ENCODE measurements around the gene GRIK1.

The GRIK1 gene

DNA sequence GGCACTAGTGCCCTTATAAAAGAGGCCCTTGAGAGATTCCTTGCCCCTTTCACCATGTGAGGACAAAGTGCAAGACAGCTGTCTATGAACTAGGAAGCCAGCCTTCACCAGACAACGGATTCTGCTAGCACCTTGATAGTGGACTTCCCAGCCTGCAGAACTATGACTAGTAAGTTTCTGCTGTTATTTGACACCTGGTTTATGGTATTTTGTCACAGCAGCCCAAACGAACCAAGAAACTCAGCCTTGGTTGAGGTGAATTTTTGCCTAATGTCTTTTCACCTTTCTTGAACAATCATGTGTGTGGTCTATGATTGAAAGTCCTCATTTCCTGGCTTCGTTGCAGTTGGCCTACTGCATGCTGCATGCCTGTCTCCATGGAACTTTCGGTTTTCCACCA is 302.2 kb downstream of the GRIK1 start:
- TF ChIP-seq FOXP2 (optimal IDR thresholded peaks at IDR 0.05; ENCODE audit: control extremely low read depth, extremely low read length, insufficient read depth): no peak
- no peak for TF ChIP-seq POLR2AphosphoS5 (IDR thresholded peaks at IDR 0.05; ENCODE audit: borderline replicate concordance, low read depth, low read length)
- TF ChIP-seq EZH2 (IDR thresholded peaks at IDR 0.05): no peak
- no peak overlapping the region for H3K4me3 ChIP-seq
- no peaks in the 10 kb centered on the region for H3K36me3 ChIP-seq (ENCODE audit: insufficient read depth, low read length)
- H3K27ac ChIP-seq: no peak overlapping the region
- DNase-seq (ENCODE audit: low read depth, low spot score): no peak
- no peak overlapping the region for H3K9ac ChIP-seq (ENCODE audit: insufficient read length)
- no peaks in the 10 kb centered on the region for H3K9me3 ChIP-seq (ENCODE audit: low read depth, low read length)

DNA sequence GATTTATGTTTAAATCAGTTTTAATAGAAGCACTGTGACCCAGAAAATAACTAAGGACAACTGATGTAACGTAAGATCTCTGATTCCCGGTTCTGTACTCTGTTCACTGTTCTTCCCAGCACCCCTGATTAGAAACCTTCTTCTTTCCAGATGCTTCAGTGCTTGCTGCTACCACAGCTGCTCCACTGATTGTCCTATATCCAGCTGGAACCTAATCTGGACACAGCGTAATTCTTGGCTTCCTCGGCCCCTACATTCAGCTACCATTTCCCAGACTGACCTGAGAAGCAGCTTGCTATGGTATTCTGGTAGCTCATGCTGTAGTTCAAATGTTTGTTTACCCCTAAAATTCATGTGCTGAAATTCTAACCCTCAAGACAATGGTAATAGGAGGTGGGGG is 302.7 kb downstream of the GRIK1 start:
- DNase-seq (ENCODE audit: low read depth, low spot score): no peak
- H3K9ac ChIP-seq (ENCODE audit: insufficient read length): no peak overlapping the region
- H3K4me3 ChIP-seq: no peak overlapping the region
- H3K36me3 ChIP-seq (ENCODE audit: insufficient read depth, low read length): no peaks in the 10 kb centered on the region
- H3K27ac ChIP-seq: no peak overlapping the region
- TF ChIP-seq FOXP2 (optimal IDR thresholded peaks at IDR 0.05; ENCODE audit: control extremely low read depth, extremely low read length, insufficient read depth) (no peak), POLR2AphosphoS5 (IDR thresholded peaks at IDR 0.05; ENCODE audit: borderline replicate concordance, low read depth, low read length) (no peak), EZH2 (IDR thresholded peaks at IDR 0.05) (no peak)
- H3K9me3 ChIP-seq (ENCODE audit: low read depth, low read length): no peaks in the 10 kb centered on the region

DNA sequence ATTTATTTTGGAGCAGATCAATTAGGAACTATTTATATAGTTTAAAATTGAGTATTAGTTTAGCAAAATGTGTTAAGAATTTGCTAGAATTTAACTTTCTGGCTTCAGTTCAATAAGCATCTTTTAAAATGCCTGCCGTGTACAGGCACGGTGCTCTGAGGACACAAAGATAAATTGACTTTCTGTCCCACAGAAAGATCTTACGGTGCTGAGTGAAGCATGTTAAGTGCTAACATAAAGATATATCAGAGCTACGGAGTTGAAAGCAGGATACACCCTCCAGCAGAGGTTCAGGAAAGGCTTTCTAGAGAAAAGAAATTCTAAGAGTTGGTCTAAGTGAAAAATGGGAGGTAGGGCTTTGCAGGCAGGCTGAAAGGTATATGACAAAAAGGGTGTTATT is 305.4 kb downstream of the GRIK1 start:
- Histone ChIP-seq H3K27ac (no peak overlapping the region), H3K9ac (ENCODE audit: insufficient read length) (no peak overlapping the region), H3K36me3 (ENCODE audit: insufficient read depth, low read length) (no peaks in the 10 kb centered on the region), H3K9me3 (ENCODE audit: low read depth, low read length) (no peaks in the 10 kb centered on the region), H3K4me3 (no peak overlapping the region)
- TF ChIP-seq FOXP2 (optimal IDR thresholded peaks at IDR 0.05; ENCODE audit: control extremely low read depth, extremely low read length, insufficient read depth): no peak
- DNase-seq (ENCODE audit: low read depth, low spot score): no peak

DNA sequence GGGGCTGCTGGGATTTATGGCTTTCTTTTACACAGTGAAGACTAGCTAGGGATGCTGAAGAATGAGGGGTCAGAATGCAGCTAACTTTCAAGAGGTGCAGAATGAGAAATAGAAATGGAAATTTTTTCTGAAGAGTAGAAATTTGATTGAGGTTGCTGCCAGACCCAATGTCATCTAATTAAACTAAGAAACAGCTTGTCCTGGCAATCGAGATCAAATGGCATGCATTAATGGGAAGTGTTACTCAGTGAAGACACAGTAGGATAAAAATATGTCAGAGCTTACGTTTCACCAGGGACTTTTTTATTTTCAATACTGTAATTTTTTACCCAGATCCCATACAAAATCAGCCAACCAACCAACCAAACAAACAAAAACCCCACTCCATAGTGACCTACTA is 306.0 kb downstream of the GRIK1 start:
- no peak for DNase-seq (ENCODE audit: low read depth, low spot score)
- Histone ChIP-seq H3K36me3 (ENCODE audit: insufficient read depth, low read length) (no peaks in the 10 kb centered on the region), H3K27ac (no peak overlapping the region)

DNA sequence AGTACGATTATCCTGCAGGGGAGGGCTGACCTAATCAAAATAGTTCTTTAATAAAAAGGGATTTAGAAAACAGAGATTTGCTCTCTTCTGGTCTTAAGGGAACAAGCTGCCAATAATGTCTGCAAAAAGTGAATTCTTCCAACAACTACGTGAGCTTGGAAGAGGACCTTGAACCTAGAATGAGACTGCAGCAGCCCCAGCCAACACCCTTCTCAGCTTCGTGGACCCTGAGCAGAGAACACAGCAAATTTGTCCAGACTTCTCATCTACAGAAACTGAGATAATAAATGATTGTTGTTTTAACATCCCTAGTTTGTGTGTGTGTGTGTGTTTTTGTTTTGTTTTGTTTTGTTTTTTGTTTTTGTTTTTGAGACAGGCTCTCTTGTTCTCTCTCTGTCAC is 309.4 kb downstream of the GRIK1 start:
- no peaks in the 10 kb centered on the region for H3K9me3 ChIP-seq (ENCODE audit: low read depth, low read length)
- no peak overlapping the region for H3K27ac ChIP-seq
- H3K9ac ChIP-seq (ENCODE audit: insufficient read length): no peak overlapping the region
- H3K36me3 ChIP-seq (ENCODE audit: insufficient read depth, low read length): no peaks in the 10 kb centered on the region
- no peak for DNase-seq (ENCODE audit: low read depth, low spot score)
- no peak overlapping the region for H3K4me3 ChIP-seq
- TF ChIP-seq EZH2 (IDR thresholded peaks at IDR 0.05): no peak
- TF ChIP-seq POLR2AphosphoS5 (IDR thresholded peaks at IDR 0.05; ENCODE audit: borderline replicate concordance, low read depth, low read length): no peak
- no peak for TF ChIP-seq FOXP2 (optimal IDR thresholded peaks at IDR 0.05; ENCODE audit: control extremely low read depth, extremely low read length, insufficient read depth)

More for the DNA sequence above, 306.0 kb downstream of the GRIK1 start:
- Histone ChIP-seq H3K9ac (ENCODE audit: insufficient read length) (no peak overlapping the region), H3K4me3 (no peak overlapping the region), H3K9me3 (ENCODE audit: low read depth, low read length) (no peaks in the 10 kb centered on the region)
- TF ChIP-seq POLR2AphosphoS5 (IDR thresholded peaks at IDR 0.05; ENCODE audit: borderline replicate concordance, low read depth, low read length): no peak
- TF ChIP-seq FOXP2 (optimal IDR thresholded peaks at IDR 0.05; ENCODE audit: control extremely low read depth, extremely low read length, insufficient read depth): no peak
- TF ChIP-seq EZH2 (IDR thresholded peaks at IDR 0.05): no peak

DNA sequence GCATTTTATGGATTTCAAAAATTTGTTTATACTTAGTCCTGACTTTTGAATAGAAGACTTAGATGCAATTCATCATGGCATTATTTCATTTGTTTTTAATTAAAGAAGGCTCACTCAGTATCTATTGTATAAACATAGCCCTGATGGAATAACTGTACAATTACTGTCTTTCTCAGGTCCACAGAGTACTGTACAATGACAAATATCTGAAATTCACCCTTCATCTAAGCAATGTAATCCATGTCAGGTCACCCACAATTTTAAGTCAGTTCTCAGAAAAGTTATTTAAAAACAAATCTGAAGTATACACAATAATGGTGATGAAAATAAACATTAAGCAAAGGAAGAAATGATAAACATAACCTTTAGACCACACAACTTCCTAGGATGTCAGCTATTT is 311.9 kb downstream of the GRIK1 start:
- no peak for TF ChIP-seq POLR2AphosphoS5 (IDR thresholded peaks at IDR 0.05; ENCODE audit: borderline replicate concordance, low read depth, low read length)
- TF ChIP-seq FOXP2 (optimal IDR thresholded peaks at IDR 0.05; ENCODE audit: control extremely low read depth, extremely low read length, insufficient read depth): no peak
- TF ChIP-seq EZH2 (IDR thresholded peaks at IDR 0.05): no peak
- H3K36me3 ChIP-seq (ENCODE audit: insufficient read depth, low read length): no peaks in the 10 kb centered on the region
- no peak overlapping the region for H3K4me3 ChIP-seq
- no peak for DNase-seq (ENCODE audit: low read depth, low spot score)
- H3K27ac ChIP-seq: no peak overlapping the region
- no peak overlapping the region for H3K9ac ChIP-seq (ENCODE audit: insufficient read length)
- no peaks in the 10 kb centered on the region for H3K9me3 ChIP-seq (ENCODE audit: low read depth, low read length)

DNA sequence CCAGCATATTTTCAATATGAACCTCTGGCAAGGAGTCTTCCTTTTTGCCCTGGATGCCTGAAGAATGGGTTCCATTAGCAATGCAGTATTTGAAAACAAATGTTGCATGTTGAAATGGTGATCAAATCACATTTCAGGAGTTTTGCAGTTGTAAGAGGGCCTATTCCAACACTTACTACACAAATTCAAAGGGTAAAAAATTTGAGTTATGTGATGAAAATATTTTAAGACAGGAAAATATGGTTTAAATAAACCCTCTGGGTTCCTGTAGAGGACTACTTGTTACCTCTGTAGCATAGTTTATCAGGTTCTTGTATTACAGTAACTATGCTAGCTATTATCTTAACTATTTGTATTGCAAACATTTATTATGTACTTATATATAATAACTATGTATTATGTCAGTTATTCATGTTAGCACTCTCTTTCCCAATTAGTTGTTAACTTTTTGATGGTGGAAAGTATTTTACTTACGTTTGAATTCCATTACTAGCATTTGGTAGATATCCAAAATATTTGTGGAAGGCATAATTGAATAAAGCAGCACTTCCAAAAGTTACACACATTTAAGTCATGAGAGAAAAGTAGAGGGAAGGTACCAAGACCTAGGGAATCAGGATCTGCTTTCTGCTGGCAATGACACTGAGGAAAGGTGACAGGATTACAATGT is 312.9 kb downstream of the GRIK1 start:
- DNase-seq (ENCODE audit: low read depth, low spot score): no peak
- Histone ChIP-seq H3K27ac (no peak overlapping the region), H3K9ac (ENCODE audit: insufficient read length) (no peak overlapping the region), H3K4me3 (no peak overlapping the region), H3K36me3 (ENCODE audit: insufficient read depth, low read length) (no peaks in the 10 kb centered on the region), H3K9me3 (ENCODE audit: low read depth, low read length) (no peaks in the 10 kb centered on the region)
- TF ChIP-seq EZH2 (IDR thresholded peaks at IDR 0.05): no peak
- TF ChIP-seq POLR2AphosphoS5 (IDR thresholded peaks at IDR 0.05; ENCODE audit: borderline replicate concordance, low read depth, low read length): no peak
- no peak for TF ChIP-seq FOXP2 (optimal IDR thresholded peaks at IDR 0.05; ENCODE audit: control extremely low read depth, extremely low read length, insufficient read depth)

DNA sequence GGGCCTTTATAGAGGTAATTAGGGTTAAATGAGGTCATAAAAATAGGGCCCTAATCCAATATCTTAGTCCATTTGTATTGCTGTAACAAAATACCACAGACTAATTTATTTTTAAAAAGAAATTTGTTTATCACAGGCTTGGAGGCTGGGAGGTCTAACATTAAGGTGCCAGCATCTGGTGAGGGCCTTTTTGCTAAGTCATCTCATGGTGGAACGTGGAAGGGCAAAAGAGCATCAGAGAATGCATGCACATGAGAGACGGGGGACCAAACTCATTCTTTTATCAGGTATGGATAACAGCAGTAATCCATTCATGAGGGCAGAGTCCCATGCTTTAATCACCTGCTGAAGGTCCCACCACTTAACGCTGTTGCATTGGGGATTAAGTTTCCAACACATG is 313.8 kb downstream of the GRIK1 start:
- H3K27ac ChIP-seq: no peak overlapping the region
- no peak for DNase-seq (ENCODE audit: low read depth, low spot score)
- TF ChIP-seq FOXP2 (optimal IDR thresholded peaks at IDR 0.05; ENCODE audit: control extremely low read depth, extremely low read length, insufficient read depth) (no peak), POLR2AphosphoS5 (IDR thresholded peaks at IDR 0.05; ENCODE audit: borderline replicate concordance, low read depth, low read length) (no peak), EZH2 (IDR thresholded peaks at IDR 0.05) (no peak)
- no peak overlapping the region for H3K9ac ChIP-seq (ENCODE audit: insufficient read length)
- no peak overlapping the region for H3K4me3 ChIP-seq
- no peaks in the 10 kb centered on the region for H3K9me3 ChIP-seq (ENCODE audit: low read depth, low read length)
- no peaks in the 10 kb centered on the region for H3K36me3 ChIP-seq (ENCODE audit: insufficient read depth, low read length)

DNA sequence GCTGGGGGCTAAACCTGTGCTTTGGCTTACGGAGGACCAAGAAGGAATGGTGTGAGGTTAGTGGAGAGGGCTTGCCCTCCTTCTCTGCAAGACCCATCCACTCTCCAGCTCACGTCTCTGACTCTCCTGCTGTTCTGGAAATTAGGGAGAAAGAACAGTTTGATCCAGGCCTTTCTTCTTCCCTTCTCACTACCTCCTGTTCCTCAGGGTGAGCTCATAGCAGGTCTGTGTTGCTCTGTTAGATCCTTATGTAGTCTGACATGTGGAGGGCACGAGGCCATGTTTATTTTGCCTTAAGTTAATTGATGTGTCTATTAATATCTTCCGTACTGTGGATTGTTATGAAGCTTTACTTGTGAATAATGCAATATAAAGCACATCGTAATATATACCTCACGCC is 315.0 kb downstream of the GRIK1 start:
- Histone ChIP-seq H3K9me3 (ENCODE audit: low read depth, low read length) (no peaks in the 10 kb centered on the region), H3K4me3 (no peak overlapping the region), H3K36me3 (ENCODE audit: insufficient read depth, low read length) (no peaks in the 10 kb centered on the region), H3K9ac (ENCODE audit: insufficient read length) (no peak overlapping the region), H3K27ac (no peak overlapping the region)
- TF ChIP-seq POLR2AphosphoS5 (IDR thresholded peaks at IDR 0.05; ENCODE audit: borderline replicate concordance, low read depth, low read length) (no peak), FOXP2 (optimal IDR thresholded peaks at IDR 0.05; ENCODE audit: control extremely low read depth, extremely low read length, insufficient read depth) (no peak), EZH2 (IDR thresholded peaks at IDR 0.05) (no peak)
- no peak for DNase-seq (ENCODE audit: low read depth, low spot score)

All from SK-N-MC (cell line).